ENCODE data around the gene FAN1.
A peak's percentile ranks its signal among the peaks of the same experiment; 100 is the strongest.

The FAN1 gene

GRCh38 chr15:30903497-30904187, at the start of gene FAN1:
TSS of gene FAN1 (plus strand) at chr15:30903915. CDS start at chr15:30904664, 749 bp downstream.
- TF ChIP-seq CTCF (conservative IDR thresholded peaks at IDR 0.05; ENCODE audit: low read depth, low read length), result no peak
- H3K4me3 ChIP-seq (ENCODE audit: low read length), result peak within 1 kb of the TSS; percentile 79
- DNase-seq (ENCODE audit: low read depth), result peak; percentile 59

- DNase-seq (ENCODE audit: low read depth), result peak; percentile 6
- peak; percentile 80 for TF ChIP-seq CTCF (conservative IDR thresholded peaks at IDR 0.05; ENCODE audit: low read depth, low read length)
- no peak overlapping the region for H3K4me3 ChIP-seq (ENCODE audit: low read length)
These were observed 44.4 kb upstream of the FAN1 start for GRCh38 chr15:30859091-30859874.

- no peak overlapping the region for H3K4me3 ChIP-seq (ENCODE audit: low read length)
- no peak for TF ChIP-seq CTCF (conservative IDR thresholded peaks at IDR 0.05; ENCODE audit: low read depth, low read length)
- DNase-seq (ENCODE audit: low read depth), result no peak
These were observed 38.5 kb upstream of the FAN1 start for GRCh38 chr15:30865257-30865656.

- no peak for DNase-seq (ENCODE audit: low read depth)
- no peak overlapping the region for H3K4me3 ChIP-seq (ENCODE audit: low read length)
- TF ChIP-seq CTCF (conservative IDR thresholded peaks at IDR 0.05; ENCODE audit: low read depth, low read length), result no peak
These were observed 33.0 kb upstream of the FAN1 start for GRCh38 chr15:30870681-30871080.

GRCh38 chr15:30872341-30872748, 31.4 kb upstream of the FAN1 start:
- no peak overlapping the region for H3K4me3 ChIP-seq (ENCODE audit: low read length)
- DNase-seq (ENCODE audit: low read depth), result no peak
- TF ChIP-seq CTCF (conservative IDR thresholded peaks at IDR 0.05; ENCODE audit: low read depth, low read length), result no peak

GRCh38 chr15:30877070-30877469, 26.6 kb upstream of the FAN1 start:
- DNase-seq (ENCODE audit: low read depth), result no peak
- H3K4me3 ChIP-seq (ENCODE audit: low read length), result no peak overlapping the region
- no peak for TF ChIP-seq CTCF (conservative IDR thresholded peaks at IDR 0.05; ENCODE audit: low read depth, low read length)

GRCh38 chr15:30878515-30878914, 25.2 kb upstream of the FAN1 start:
- H3K4me3 ChIP-seq (ENCODE audit: low read length), result no peak overlapping the region
- no peak for DNase-seq (ENCODE audit: low read depth)
- TF ChIP-seq CTCF (conservative IDR thresholded peaks at IDR 0.05; ENCODE audit: low read depth, low read length), result no peak
